K562 (cell line): Measurements from ENCODE around the gene LDLRAD3. TPM values are rescaled to one million over a fixed set of nuclear protein-coding genes. Genes with fewer than 3 reads are reported as not detected.

Experiments used
- CBFA2T3 ChIP-seq: fragments of 450-650 bp; IDR thresholded peaks from 2 replicates; pipeline ENCODE4 v1.6.1; 2017
- DDX20 ChIP-seq: fragments of 450-650 bp; IDR thresholded peaks from 2 replicates; pipeline ENCODE4 v1.6.1; 2016; ENCODE audit warnings: missing genetic modification characterization, low read depth, mild to moderate bottlenecking, missing compliant biosample characterization, moderate library complexity
- E2F3 ChIP-seq: fragments of 250-450 bp; sonication (Bioruptor Pico); IDR thresholded peaks from 2 replicates; pipeline ENCODE4 v1.4.0; 2020; ENCODE audit warnings: mild to moderate bottlenecking
- FOXK2 ChIP-seq, 2 experiments: fragments of 450-650 bp; IDR thresholded peaks in 1 of 2; conservative IDR thresholded peaks in 1 of 2; 2 replicates each; pipeline ENCODE4 v1.6.1; 2016; ENCODE audit warnings: low read depth in 2 of 2, mild to moderate bottlenecking in 1 of 2
- FOXP1 ChIP-seq: sonication (generic); formaldehyde crosslinking; IDR thresholded peaks from 2 replicates; pipeline ENCODE4 v1.8.0; 2022; ENCODE audit warnings: mild to moderate bottlenecking, missing genetic modification reagents
- GTF2A2 ChIP-seq: IDR thresholded peaks from 2 replicates; pipeline ENCODE4 v1.6.1; 2016; ENCODE audit warnings: mild to moderate bottlenecking, missing genetic modification characterization, missing compliant biosample characterization
- GTF2F1 ChIP-seq: IDR thresholded peaks from 2 replicates; pipeline ENCODE4 v1.6.1; 2011; ENCODE audit warnings: low read depth, low read length, improper control_type of control experiment
- HNRNPUL1 ChIP-seq: fragments of 200-400 bp; formaldehyde crosslinking; IDR thresholded peaks from 2 replicates; pipeline ENCODE4 v1.6.1; 2017; ENCODE audit warnings: low read length
- MBD2 ChIP-seq: sonication (generic); IDR thresholded peaks from 2 replicates; pipeline ENCODE4 v1.6.1; 2016; ENCODE audit warnings: low read depth, borderline replicate concordance
- NFRKB ChIP-seq: fragments of 450-650 bp; IDR thresholded peaks from 2 replicates; pipeline ENCODE4 v1.6.1; 2016; ENCODE audit warnings: low read depth
- RCOR1 ChIP-seq, 2 experiments: IDR thresholded peaks; 2 replicates each; pipeline ENCODE4 v1.6.1; 2012; ENCODE audit warnings: low read depth in 2 of 2, low read length in 2 of 2, borderline replicate concordance in 1 of 2, improper control_type of control experiment in 1 of 2
- SMAD1 ChIP-seq: fragments of 150-350 bp; IDR thresholded peaks from 2 replicates; pipeline ENCODE4 v1.6.1; 2014; ENCODE audit warnings: low read length, low read depth; ENCODE audit not compliant: partially characterized antibody
- SMARCA5 ChIP-seq: fragments of 450-650 bp; IDR thresholded peaks from 2 replicates; pipeline ENCODE4 v1.6.1; 2016
- SMARCB1 ChIP-seq: IDR thresholded peaks from 2 replicates; pipeline ENCODE4 v1.6.1; 2011; ENCODE audit warnings: improper control_type of control experiment, low read depth; ENCODE audit not compliant: insufficient read length
- SNRNP70 ChIP-seq: fragments of 200-400 bp; formaldehyde crosslinking; optimal IDR thresholded peaks from 2 replicates; pipeline ENCODE3; 2017; ENCODE audit warnings: low read depth, low read length
- ZFP36 ChIP-seq: fragments of 150-350 bp; IDR thresholded peaks from 2 replicates; pipeline ENCODE4 v1.6.1; 2018; ENCODE audit warnings: low read length, low read depth; ENCODE audit not compliant: partially characterized antibody
- ZNF444 ChIP-seq: fragments of 250-450 bp; sonication (Bioruptor Pico); IDR thresholded peaks from 2 replicates; pipeline ENCODE4 v1.4.0; 2020; ENCODE audit warnings: mild to moderate bottlenecking, moderate library complexity
- ZNF830 ChIP-seq: fragments of 250-450 bp; sonication (Bioruptor Pico); IDR thresholded peaks from 2 replicates; pipeline ENCODE4 v1.5.0; 2021; ENCODE audit warnings: mild to moderate bottlenecking
- polyA plus RNA-seq, 8 experiments: library from polyadenylated mRNA; depleted of rRNA in 4 of 8; stranded (reverse) in 5 of 8; unstranded in 3 of 8; fragments of >200 nt; fragmentation: Nextera tagmentation in 2 of 8; fragmentation: Illumina TruSeq in 1 of 8; extraction: Ambion mirVana in 2 of 8; extraction: Trizol in 1 of 8; gene quantifications; 2 replicates each; pipeline versions ENCODE4 v1.2.1 to v1.2.3, GENCODE V29; 2011 to 2014; ENCODE audit warnings: inconsistent platforms in 1 of 8, missing spikeins in 1 of 8
- total RNA-seq, 7 experiments: library from RNA; depleted of rRNA in 6 of 7; stranded (reverse); fragments of >200 nt in 6 of 7; fragmentation: Illumina TruSeq in 2 of 7; extraction: Trizol in 2 of 7; gene quantifications; 2 replicates each; pipeline versions ENCODE4 v1.2.1 to v1.2.3, GENCODE V29; 2011 to 2021; ENCODE audit warnings: low replicate concordance in 1 of 7
- TF ChIP-seq, protein P1 (sequence below): fragments of 250-450 bp; sonication (Bioruptor Pico); IDR thresholded peaks from 2 replicates; pipeline ENCODE4 v1.5.0; 2021
- TF ChIP-seq, protein P2 (sequence below): sonication (generic); formaldehyde crosslinking; IDR thresholded peaks from 2 replicates; pipeline ENCODE4 v1.9.0; 2022; ENCODE audit warnings: mild to moderate bottlenecking, missing genetic modification reagents
- TF ChIP-seq, protein P3 (sequence below): sonication (generic); formaldehyde crosslinking; IDR thresholded peaks from 2 replicates; pipeline ENCODE4 v1.8.0; 2022; ENCODE audit warnings: missing genetic modification reagents, mild to moderate bottlenecking, moderate library complexity, borderline replicate concordance
- TF ChIP-seq, protein P4 (sequence below): fragments of 450-650 bp; formaldehyde crosslinking; IDR thresholded peaks from 2 replicates; pipeline ENCODE4 v1.4.0; 2022; ENCODE audit warnings: missing genetic modification characterization

LDLRAD3 gene
- total and polyA plus RNA-seq, 9 of the 15 experiments (the other 6 are each of a cell fraction or from before 2014, with no cell fraction given): 0.73 to 7.2 (median 3.5) TPM

DNA sequence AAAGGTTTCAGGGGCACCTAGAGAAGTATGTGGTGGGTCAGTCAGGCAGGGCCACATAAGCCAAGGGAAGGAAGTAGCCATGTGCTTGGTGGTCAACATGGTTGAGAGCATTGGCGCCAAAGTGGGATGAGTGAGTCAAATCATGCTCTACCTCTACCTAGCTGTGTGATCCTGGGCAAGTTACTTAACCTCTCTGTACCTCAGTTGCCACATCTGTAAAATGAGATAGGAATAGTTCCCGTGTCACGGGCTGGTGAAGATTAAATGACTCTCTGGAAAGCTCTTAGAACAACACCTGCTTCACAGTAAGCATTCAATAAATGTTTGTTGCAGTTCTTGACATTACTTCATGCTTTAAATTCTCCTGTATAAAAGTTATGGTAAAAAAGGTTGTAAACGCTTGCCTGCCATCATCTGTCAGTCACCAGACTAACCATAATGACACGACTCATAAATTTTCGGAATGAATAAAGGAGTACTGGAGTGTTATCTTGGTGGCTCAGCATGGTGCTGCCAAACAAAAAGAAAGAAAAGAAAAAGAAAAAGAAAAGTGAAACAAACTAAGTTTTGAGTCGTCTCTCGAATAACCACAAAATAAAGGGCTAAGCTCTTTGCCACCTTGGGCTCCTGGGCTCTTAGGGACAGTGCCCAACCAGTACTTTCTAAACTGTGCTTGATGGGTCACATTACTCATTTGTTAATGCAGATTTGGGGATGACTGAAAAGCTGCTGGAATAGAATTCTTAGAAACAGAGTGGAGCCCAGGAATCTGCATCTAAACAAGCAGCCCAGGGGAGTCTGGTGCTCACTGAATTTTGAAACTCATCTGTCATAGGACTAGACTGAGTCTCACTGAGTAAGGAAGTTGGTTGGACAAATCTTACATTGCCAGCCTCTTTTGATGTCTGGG is 107.6 kb downstream of the LDLRAD3 start (continued):
- no peak for TF ChIP-seq FOXK2 (conservative IDR thresholded peaks at IDR 0.05 in 1 of 2, IDR thresholded peaks at IDR 0.05 in 1 of 2; ENCODE audit: low read depth in 2 of 2)
- TF ChIP-seq GTF2A2 (tag): no peak
- no peak for TF ChIP-seq HNRNPUL1
- TF ChIP-seq SMAD1: no peak
- TF ChIP-seq, protein P1, sequence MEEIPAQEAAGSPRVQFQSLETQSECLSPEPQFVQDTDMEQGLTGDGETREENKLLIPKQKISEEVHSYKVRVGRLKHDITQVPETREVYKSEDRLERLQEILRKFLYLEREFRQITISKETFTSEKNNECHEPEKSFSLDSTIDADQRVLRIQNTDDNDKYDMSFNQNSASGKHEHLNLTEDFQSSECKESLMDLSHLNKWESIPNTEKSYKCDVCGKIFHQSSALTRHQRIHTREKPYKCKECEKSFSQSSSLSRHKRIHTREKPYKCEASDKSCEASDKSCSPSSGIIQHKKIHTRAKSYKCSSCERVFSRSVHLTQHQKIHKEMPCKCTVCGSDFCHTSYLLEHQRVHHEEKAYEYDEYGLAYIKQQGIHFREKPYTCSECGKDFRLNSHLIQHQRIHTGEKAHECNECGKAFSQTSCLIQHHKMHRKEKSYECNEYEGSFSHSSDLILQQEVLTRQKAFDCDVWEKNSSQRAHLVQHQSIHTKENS (CRISPR knock-in tag): no peak
- no peak for TF ChIP-seq MBD2
- TF ChIP-seq SNRNP70: no peak
- no peak for TF ChIP-seq FOXP1 (CRISPR knock-in tag)
- TF ChIP-seq, protein P2, sequence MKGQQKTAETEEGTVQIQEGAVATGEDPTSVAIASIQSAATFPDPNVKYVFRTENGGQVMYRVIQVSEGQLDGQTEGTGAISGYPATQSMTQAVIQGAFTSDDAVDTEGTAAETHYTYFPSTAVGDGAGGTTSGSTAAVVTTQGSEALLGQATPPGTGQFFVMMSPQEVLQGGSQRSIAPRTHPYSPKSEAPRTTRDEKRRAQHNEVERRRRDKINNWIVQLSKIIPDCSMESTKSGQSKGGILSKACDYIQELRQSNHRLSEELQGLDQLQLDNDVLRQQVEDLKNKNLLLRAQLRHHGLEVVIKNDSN (CRISPR knock-in tag): no peak
- TF ChIP-seq, protein P3, sequence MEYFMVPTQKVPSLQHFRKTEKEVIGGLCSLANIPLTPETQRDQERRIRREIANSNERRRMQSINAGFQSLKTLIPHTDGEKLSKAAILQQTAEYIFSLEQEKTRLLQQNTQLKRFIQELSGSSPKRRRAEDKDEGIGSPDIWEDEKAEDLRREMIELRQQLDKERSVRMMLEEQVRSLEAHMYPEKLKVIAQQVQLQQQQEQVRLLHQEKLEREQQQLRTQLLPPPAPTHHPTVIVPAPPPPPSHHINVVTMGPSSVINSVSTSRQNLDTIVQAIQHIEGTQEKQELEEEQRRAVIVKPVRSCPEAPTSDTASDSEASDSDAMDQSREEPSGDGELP: no peak
- no peak for TF ChIP-seq NFRKB
- no peak for TF ChIP-seq RCOR1 (IDR thresholded peaks at IDR 0.05; ENCODE audit: borderline replicate concordance in 1 of 2, low read depth in 2 of 2, low read length in 2 of 2)
- TF ChIP-seq ZFP36: peak; percentile 78
- peak; percentile 37 for TF ChIP-seq CBFA2T3
- TF ChIP-seq GTF2F1: no peak
- TF ChIP-seq E2F3 (CRISPR knock-in tag): no peak
- 0 out of 2 replicates have a peak, but pooled peaks have one; percentile 72 for TF ChIP-seq SMARCA5
- TF ChIP-seq, protein P4, sequence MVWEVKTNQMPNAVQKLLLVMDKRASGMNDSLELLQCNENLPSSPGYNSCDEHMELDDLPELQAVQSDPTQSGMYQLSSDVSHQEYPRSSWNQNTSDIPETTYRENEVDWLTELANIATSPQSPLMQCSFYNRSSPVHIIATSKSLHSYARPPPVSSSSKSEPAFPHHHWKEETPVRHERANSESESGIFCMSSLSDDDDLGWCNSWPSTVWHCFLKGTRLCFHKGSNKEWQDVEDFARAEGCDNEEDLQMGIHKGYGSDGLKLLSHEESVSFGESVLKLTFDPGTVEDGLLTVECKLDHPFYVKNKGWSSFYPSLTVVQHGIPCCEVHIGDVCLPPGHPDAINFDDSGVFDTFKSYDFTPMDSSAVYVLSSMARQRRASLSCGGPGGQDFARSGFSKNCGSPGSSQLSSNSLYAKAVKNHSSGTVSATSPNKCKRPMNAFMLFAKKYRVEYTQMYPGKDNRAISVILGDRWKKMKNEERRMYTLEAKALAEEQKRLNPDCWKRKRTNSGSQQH (CRISPR knock-in tag): no peak
- TF ChIP-seq SMARCB1: no peak
- no peak for TF ChIP-seq DDX20 (tag)
- TF ChIP-seq ZNF444: no peak
- no peak for TF ChIP-seq ZNF830 (CRISPR knock-in tag)
